ENCODE results near the gene NTHL1.

The NTHL1 gene

GRCh38 chr16:2084895-2085625 is 37.4 kb upstream of the NTHL1 start:
- DNase-seq = no peak

GRCh38 chr16:2083876-2084780 is 36.5 kb upstream of the NTHL1 start:
- DNase-seq = no peak

- DNase-seq = no peak
Observed at GRCh38 chr16:2083409-2083808, 35.8 kb upstream of the NTHL1 start.

GRCh38 chr16:2082983-2083364 is 35.3 kb upstream of the NTHL1 start:
- DNase-seq = no peak

DNA sequence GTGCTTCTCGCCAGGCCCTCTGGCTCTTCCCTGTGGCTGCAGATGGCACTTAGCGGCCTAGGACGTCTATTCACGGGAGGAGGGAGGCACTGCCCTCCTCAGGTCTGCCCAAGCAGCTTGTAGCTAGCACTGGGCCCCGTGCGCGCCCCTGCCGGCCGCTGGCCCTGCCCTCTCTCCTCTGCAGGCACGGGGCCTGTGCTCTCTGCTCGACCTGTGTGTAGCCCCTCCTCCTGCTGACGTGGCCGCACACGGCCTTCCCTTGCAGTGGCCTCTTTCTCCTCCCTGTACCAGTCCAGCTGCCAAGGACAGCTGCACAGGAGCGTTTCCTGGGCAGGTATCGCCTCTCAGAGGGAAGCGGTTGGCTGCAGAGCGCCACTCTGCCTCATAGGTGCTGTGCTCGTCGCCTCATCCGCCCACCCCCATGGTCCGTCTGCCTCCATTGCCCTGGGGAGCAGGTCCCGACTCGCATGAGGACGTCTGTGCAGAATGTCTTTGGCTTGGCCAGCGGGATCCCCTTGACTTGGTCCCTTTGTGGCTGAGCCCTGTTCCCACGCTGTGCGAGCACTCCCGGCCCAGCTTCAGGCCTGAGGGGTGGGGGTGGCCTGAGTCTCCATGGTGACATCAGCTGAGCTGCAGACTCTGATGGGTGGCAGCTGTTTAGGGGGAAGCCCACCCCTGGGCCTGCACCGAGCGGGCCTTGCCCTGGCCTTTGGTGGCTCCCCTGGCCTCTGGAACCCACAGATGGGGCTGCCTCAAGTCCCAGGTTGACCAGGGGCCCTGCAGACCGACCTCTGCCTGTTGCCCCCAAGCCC is 34.7 kb upstream of the NTHL1 start:
- no peak for DNase-seq

DNA sequence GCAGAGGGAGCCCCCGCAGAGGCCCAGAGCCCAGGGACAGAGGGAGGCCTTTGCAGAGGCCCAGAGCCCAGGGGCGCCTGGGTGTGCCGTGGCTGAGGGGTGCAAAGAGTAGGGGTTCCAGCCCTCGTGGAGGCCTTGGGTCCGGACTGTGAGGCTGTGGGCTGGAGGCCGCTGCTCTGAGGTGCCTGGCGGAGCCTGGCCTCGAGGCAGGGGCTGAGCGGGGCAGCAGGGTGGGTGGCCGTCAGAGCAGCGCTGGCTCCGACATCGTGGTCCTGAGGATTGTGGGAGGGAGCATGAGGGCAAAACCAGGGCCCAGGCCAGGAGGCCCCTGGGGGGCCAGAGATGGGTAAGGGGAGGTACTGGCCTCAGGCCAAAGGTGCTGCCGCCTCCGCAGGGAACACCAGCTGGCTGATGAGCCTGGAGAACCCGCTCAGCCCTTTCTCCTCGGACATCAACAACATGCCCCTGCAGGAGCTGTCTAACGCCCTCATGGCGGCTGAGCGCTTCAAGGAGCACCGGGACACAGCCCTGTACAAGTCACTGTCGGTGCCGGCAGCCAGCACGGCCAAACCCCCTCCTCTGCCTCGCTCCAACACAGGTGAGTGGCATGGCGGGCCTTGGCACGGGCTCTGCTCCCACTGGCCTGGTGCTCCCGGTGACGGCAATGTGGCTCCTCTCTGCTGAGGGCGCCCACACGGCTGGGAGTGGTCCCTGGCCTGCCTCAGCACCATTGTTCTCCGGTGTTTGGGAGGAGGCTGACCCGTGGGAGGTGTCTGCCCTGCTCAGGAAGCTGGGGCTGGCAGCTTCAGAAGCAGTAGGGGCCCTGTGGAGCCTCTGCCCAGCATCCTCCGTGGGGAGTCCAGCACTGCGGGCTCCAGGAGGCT is 33.8 kb upstream of the NTHL1 start:
- no peak for DNase-seq

- DNase-seq = no peak
Observed at GRCh38 chr16:2079991-2080390, 32.4 kb upstream of the NTHL1 start.

DNA sequence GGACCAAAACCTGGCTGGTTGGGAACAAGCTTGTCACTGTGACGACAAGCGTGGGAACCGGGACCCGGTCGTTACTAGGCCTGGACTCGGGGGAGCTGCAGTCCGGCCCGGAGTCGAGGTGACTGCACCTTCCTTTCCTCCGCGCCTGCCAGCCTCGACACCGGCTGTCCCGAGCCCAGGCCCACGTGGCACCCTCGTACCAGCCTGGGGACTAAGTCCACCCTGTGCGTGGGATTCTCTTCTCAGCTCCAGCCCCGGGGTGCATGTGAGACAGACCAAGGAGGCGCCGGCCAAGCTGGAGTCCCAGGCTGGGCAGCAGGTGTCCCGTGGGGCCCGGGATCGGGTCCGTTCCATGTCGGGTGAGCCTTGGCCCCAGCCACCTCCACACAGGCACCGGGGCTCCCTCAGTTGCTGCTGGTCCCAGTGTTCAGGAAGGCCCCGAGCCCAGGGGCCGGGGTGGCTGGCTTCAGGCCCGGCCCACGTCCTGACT is 31.7 kb upstream of the NTHL1 start:
- DNase-seq = no peak

DNA sequence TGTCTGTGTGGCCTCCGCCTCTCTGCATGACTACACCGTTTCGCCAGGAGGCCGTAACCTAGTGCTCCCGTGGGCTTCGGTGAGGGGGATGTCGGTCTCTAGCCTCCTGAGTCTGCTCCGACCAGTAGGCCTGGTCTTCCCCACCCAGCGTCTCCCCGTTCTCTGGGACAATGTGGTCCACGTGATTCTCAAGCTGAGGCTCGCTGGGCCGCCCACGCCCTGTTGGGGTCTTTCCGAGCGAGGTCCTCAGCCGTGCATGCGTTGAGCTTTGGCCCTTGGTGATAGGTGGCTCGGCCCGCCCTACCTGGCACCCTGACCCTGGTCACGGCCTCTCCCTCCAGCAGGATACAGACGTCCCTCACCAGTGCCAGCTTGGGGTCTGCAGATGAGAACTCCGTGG is 31.1 kb upstream of the NTHL1 start:
- no peak for DNase-seq

GRCh38 chr16:2078096-2078495 is 30.5 kb upstream of the NTHL1 start:
- DNase-seq = no peak

GRCh38 chr16:2077696-2078095 is 30.1 kb upstream of the NTHL1 start:
- no peak for DNase-seq

DNA sequence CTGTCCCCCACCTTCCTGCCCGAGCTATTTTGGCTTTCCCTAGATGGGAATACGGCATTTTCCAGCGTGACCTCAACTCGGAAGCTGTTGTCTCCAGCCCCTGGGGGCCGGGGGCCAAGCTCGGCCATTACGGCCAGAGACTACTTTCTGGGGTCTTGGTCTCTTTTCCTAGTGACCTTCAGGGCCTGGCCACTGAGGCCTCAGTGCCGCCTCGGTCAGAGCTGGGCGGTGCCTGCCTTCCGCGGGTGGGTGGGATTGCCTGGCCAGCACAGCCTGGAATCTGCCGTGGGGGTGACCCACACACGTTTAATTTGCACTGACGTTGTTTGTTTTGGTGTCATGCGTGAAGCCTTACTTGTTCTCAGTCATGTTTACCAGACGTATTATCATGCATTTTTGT is 29.4 kb upstream of the NTHL1 start:
- no peak for DNase-seq

DNA sequence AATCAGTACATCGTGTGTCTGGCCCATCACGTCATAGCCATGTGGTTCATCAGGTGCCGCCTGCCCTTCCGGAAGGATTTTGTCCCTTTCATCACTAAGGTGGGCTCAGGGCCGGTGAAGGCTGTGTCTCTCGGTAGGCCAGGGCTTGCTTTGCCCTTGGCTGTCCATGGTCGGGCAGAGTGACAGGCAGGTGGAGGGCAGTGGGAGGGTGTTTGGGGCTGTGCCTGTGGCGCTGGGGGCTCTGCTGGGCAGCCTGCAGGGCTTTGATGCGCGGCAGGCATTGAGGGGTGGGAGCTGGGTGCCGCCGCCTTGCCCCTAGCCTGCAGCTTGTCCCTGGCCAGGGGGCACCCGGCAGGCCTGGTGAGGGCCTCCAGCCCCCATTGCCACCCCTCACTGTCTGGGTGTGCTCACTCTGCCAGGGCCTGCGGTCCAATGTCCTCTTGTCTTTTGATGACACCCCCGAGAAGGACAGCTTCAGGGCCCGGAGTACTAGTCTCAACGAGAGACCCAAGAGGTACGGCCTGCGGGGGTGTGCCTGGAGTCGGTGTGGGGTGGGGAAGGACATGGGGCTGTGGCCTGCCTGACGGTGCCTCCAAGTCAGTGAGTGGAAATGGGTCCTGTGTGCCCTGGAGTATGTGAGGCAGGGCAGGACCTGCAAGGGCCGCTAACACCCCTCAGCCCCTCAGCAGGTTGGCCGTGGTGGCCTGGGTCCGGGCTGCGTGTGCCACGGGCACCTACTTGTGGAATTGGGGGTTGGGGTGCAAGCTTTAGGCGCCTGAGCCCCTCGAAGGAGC is 28.6 kb upstream of the NTHL1 start:
- no peak for DNase-seq

GRCh38 chr16:2075631-2076030 is 28.0 kb upstream of the NTHL1 start:
- DNase-seq = no peak

GRCh38 chr16:2074071-2074470 is 26.4 kb upstream of the NTHL1 start:
- DNase-seq = no peak

DNA sequence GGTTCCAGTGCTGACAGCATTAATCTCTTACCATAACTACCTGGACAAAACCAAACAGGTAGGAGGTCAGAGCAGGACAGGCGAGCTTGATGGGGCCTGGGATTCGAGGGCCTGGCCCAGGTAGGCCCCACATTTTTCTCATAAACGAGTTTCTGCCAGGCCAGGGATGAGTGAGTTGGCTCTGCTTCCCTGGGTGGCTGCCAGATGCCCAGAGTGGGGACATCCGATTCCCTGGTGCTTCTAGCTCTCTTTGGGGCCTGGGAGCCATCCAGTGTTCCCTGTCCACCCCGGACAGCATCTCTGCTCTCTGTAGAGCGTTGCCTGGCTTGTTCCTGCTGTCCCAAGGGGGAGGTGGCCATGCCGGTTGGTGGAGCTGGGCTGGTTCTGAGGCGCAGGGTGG is 25.3 kb upstream of the NTHL1 start:
- DNase-seq = no peak

DNA sequence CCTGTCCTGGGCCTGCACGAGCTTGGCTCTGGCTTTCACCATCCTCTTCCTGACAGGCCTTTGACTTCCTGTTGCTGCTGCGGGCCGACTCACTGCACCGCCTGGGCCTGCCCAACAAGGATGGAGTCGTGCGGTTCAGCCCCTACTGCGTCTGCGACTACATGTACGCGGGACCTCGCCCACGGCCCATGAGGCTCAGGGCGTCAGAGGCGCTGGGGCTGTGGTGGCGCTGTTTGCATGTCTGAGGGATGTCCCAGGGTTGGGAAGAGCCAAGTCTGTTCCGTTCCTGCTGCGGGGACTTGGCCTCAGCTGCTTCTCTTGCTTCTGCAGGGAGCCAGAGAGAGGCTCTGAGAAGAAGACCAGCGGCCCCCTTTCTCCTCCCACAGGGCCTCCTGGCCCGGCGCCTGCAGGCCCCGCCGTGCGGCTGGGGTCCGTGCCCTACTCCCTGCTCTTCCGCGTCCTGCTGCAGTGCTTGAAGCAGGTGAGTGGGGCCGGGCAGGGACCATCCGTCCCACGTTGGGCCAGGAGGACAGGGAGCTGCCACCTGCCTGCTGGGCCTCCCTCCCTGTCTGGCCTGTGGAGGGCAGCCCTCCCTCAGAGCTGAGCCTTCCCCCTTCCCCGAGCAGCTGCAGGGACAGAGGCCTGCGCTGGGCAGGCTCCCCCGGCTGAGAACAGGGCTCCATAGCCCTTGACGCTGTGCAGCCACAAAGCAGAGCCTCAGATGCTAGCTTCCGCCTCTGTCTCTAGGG is 24.0 kb upstream of the NTHL1 start:
- no peak for DNase-seq

DNA sequence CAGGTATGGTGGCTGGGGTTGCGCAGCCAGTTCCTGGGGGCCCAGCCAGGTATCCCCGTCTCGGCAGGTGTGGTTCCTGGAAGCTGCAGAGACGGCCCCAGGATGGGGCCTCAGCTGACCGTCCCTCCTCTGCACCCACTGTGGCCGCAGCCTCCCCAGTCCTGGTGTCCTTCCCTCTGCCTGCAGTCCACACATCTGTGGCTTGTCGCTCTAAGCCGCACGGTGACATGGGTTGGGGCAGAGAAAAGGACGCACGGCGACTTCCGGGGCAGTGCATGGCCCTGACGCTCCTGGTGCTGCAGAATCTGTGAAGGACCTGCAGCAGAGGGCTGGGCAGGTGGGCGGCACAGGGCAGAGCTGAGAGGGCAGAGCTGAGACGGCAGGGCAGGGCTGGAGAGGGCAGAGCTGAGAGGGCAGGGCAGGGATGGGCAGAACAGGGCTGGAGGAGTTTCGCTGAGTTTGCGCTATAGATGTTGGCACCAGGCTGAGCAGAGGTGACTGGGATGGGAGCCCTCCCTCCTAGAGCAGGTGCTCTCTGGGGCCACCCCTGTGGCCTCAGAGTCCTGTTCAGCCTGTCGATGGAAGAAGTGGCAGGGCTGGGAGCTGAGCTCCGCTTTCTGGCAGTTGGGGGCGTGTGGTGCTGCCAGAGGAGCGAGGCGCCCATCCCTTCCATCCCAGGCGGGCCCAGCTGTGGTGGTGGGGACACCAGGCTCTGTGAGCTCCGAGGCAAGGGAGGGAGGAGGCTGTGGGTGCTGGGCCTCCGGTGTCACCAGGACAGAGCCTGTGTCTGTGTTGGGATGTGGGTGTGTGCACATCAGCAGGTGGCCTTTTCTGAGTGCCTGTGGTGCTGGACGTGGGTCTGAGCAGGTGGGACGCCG is 23.2 kb upstream of the NTHL1 start:
- DNase-seq = no peak
